ENCODE data around the gene TMEM51.

DNA sequence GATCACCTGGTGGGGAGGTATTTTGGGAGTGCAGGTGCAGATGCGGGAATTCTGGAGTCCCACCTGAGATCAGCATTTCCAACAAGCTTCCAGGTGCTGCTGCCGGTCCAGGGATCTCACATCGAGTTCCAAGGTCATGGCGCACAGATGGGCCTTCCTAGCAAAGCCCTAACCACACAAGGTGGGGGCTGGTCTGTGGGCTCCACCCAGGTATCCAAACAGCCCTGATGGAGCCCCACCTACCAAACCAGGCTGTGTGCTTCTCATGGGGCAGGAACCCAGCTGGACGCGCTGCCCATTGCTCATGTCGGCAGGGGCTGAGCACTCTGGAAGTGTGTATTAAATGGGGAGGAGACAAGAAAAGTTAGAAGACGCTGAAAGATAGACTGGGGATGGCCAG lies 35.0 kb upstream of the TMEM51 start:
- TF ChIP-seq, protein P1, sequence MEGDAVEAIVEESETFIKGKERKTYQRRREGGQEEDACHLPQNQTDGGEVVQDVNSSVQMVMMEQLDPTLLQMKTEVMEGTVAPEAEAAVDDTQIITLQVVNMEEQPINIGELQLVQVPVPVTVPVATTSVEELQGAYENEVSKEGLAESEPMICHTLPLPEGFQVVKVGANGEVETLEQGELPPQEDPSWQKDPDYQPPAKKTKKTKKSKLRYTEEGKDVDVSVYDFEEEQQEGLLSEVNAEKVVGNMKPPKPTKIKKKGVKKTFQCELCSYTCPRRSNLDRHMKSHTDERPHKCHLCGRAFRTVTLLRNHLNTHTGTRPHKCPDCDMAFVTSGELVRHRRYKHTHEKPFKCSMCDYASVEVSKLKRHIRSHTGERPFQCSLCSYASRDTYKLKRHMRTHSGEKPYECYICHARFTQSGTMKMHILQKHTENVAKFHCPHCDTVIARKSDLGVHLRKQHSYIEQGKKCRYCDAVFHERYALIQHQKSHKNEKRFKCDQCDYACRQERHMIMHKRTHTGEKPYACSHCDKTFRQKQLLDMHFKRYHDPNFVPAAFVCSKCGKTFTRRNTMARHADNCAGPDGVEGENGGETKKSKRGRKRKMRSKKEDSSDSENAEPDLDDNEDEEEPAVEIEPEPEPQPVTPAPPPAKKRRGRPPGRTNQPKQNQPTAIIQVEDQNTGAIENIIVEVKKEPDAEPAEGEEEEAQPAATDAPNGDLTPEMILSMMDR (IDR thresholded peaks at IDR 0.05 in 2 of 3, conservative IDR thresholded peaks at IDR 0.05 in 1 of 3; ENCODE audit: insufficient read depth in 2 of 3, low read depth in 1 of 3, low read length in 3 of 3), result no peak
- TF ChIP-seq ZNF589 (CRISPR knock-in tag; IDR thresholded peaks at IDR 0.05; ENCODE audit: low read depth) (no peak), TEAD4 (IDR thresholded peaks at IDR 0.05; ENCODE audit: low read length) (no peak), TEAD4 (CRISPR knock-in tag; IDR thresholded peaks at IDR 0.05; ENCODE audit: borderline replicate concordance) (no peak)
- TF ChIP-seq, protein P2, sequence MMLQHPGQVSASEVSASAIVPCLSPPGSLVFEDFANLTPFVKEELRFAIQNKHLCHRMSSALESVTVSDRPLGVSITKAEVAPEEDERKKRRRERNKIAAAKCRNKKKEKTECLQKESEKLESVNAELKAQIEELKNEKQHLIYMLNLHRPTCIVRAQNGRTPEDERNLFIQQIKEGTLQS (IDR thresholded peaks at IDR 0.05), result no peak
- TF ChIP-seq, protein P2 (CRISPR knock-in tag; conservative IDR thresholded peaks at IDR 0.05), result no peak
